Lower leg skin (tissue), 3 donors: ENCODE data around the gene OPRPN.

Experiments used
- POLR2A ChIP-seq, 2 donors: fragments of 450-650 bp; IDR thresholded peaks; one replicate each; pipeline ENCODE4 v1.6.1; 2016 to 2017; ENCODE audit warnings: antibody characterized with exemption in 2 of 2, mild to moderate bottlenecking in 1 of 2, moderate library complexity in 1 of 2
- TF ChIP-seq, protein P1 (sequence below), 3 donors: fragments of 450-650 bp; IDR thresholded peaks; one replicate each; pipeline ENCODE4 v1.5.1; 2016; ENCODE audit warnings: antibody characterized with exemption in 3 of 3, mild to moderate bottlenecking in 3 of 3, moderate library complexity in 2 of 3

- TF ChIP-seq, protein P1, sequence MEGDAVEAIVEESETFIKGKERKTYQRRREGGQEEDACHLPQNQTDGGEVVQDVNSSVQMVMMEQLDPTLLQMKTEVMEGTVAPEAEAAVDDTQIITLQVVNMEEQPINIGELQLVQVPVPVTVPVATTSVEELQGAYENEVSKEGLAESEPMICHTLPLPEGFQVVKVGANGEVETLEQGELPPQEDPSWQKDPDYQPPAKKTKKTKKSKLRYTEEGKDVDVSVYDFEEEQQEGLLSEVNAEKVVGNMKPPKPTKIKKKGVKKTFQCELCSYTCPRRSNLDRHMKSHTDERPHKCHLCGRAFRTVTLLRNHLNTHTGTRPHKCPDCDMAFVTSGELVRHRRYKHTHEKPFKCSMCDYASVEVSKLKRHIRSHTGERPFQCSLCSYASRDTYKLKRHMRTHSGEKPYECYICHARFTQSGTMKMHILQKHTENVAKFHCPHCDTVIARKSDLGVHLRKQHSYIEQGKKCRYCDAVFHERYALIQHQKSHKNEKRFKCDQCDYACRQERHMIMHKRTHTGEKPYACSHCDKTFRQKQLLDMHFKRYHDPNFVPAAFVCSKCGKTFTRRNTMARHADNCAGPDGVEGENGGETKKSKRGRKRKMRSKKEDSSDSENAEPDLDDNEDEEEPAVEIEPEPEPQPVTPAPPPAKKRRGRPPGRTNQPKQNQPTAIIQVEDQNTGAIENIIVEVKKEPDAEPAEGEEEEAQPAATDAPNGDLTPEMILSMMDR (IDR thresholded peaks at IDR 0.05): no peak
- TF ChIP-seq POLR2A (IDR thresholded peaks at IDR 0.05): no peak
These were observed 15.0 kb upstream of the OPRPN start, which contains the start of gene SMR3B for GRCh38 chr4:70382691-70383181.
